Thyroid gland (tissue), 4 donors: Measurements from ENCODE around the gene MAP3K7.

Source experiments
- POLR2A ChIP-seq, 2 donors: fragments of 450-650 bp; IDR thresholded peaks; one replicate each; pipeline ENCODE4 v1.6.1; 2017; ENCODE audit warnings: antibody characterized with exemption in 2 of 2, mild to moderate bottlenecking in 2 of 2, moderate library complexity in 1 of 2
- TF ChIP-seq, protein P1 (sequence below), 6 experiments: fragments of 200-600 bp in 3 of 6; fragments of 450-650 bp in 3 of 6; sonication (generic) in 3 of 6; IDR thresholded peaks; one replicate each; pipeline ENCODE4 v1.5.1; 2016 to 2019; ENCODE audit warnings: antibody characterized with exemption in 6 of 6, mild to moderate bottlenecking in 2 of 6, inconsistent platforms in 1 of 6, moderate library complexity in 1 of 6

DNA sequence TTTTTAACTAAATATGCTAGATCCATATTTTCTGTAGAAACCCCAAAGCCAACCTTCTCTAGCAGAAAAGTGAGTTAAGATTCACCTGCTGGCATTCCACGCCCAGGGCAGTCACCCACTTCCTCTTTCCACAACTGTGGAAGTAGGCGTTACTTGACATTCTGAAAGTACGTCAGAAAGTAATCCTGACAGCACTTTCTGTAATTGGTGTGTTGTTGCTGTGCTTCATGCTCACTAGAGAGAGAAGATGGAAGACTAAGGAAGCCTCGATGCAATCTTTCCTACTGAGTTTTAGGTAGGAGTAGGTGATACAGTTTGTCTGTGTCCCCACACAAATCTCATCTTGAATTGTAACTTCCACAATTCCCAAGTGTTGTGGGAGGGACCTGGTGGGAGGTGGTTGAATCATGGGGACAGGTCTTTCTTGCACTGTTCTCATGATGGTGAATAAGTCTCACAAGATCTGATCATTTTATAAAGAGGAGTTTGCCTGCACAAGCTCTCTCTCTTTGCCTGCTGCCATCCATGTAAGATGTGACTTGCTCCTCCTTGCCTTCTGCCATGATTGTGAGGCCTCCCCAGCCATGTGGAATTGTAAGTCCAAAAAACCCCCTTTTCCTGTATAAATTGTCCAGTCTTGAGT is 101.1 kb downstream of the MAP3K7 start:
- TF ChIP-seq, protein P1, sequence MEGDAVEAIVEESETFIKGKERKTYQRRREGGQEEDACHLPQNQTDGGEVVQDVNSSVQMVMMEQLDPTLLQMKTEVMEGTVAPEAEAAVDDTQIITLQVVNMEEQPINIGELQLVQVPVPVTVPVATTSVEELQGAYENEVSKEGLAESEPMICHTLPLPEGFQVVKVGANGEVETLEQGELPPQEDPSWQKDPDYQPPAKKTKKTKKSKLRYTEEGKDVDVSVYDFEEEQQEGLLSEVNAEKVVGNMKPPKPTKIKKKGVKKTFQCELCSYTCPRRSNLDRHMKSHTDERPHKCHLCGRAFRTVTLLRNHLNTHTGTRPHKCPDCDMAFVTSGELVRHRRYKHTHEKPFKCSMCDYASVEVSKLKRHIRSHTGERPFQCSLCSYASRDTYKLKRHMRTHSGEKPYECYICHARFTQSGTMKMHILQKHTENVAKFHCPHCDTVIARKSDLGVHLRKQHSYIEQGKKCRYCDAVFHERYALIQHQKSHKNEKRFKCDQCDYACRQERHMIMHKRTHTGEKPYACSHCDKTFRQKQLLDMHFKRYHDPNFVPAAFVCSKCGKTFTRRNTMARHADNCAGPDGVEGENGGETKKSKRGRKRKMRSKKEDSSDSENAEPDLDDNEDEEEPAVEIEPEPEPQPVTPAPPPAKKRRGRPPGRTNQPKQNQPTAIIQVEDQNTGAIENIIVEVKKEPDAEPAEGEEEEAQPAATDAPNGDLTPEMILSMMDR (IDR thresholded peaks at IDR 0.05) = no peak
- no peak for TF ChIP-seq POLR2A (IDR thresholded peaks at IDR 0.05)
